Activated B cell treated with CpG ODN at 0.5 μM for 24 hours (primary cell): Measurements from ENCODE around the gene XPNPEP1. TPM values are rescaled to one million over a fixed set of nuclear protein-coding genes. Genes with fewer than 3 reads are reported as not detected.

ENCODE experiments used
- ATAC-seq: fragments of 200-7000 bp; cut with Tn5 transposase; one replicate; pipeline ENCODE4 v1.10.0; 2021; ENCODE audit warnings: low read depth, mild to moderate bottlenecking, moderate library complexity
- CTCF ChIA-PET: fragments of 350-600 bp; sonication (Branson Sonifier 250); formaldehyde crosslinking; loops from one replicate; lab custom pipeline; 2021; ENCODE audit warnings: antibody characterized with exemption; lab: Charles Lee
- POLR2A ChIA-PET: fragments of 350-600 bp; sonication (Branson Sonifier 250); formaldehyde crosslinking; loops from one replicate; lab custom pipeline; 2021; ENCODE audit warnings: antibody characterized with exemption; lab: Charles Lee
- DNase-seq: peaks from one replicate; pipeline ENCODE4 v3.0.0; 2022
- H3K27ac Mint-ChIP-seq: one replicate; pipeline ENCODE4 v1.8.0; 2020; ENCODE audit warnings: mixed read lengths
- H3K27me3 Mint-ChIP-seq: one replicate; pipeline ENCODE4 v1.8.0; 2021; ENCODE audit warnings: mixed read lengths
- H3K36me3 Mint-ChIP-seq: one replicate; pipeline ENCODE4 v1.8.0; 2021; ENCODE audit warnings: low read depth, mixed read lengths
- H3K4me1 Mint-ChIP-seq: one replicate; pipeline ENCODE4 v1.8.0; 2021; ENCODE audit warnings: mixed read lengths
- H3K4me3 Mint-ChIP-seq: one replicate; pipeline ENCODE4 v1.8.0; 2020; ENCODE audit warnings: mild to moderate bottlenecking, mixed read lengths
- H3K9me3 Mint-ChIP-seq: one replicate; pipeline ENCODE4 v1.8.0; 2020; ENCODE audit warnings: mixed read lengths
- CTCF ChIP-seq: fragments of 200-600 bp; IDR thresholded peaks from one replicate; pipeline ENCODE4 v1.8.0; 2022; ENCODE audit warnings: antibody characterized with exemption, mild to moderate bottlenecking
- intact Hi-C: fragments of 100-400 bp; cut with micrococcal nuclease; formaldehyde crosslinking; loops from one replicate; pipeline ENCODE4 v1.15.1; 2024
- total RNA-seq: library from RNA; stranded (reverse); gene quantifications from 2 replicates; pipeline ENCODE4 v1.2.3, GENCODE V29; 2022

The XPNPEP1 gene
- total RNA-seq, 1 donor from 2014 or later: 70.6 TPM

- TF ChIP-seq CTCF: no peak
- H3K4me1 Mint-ChIP-seq: peaks cover 6% of the 10 kb centered on the region
These were observed 38.9 kb upstream of the XPNPEP1 start for GRCh38 chr10:109962247-109962646.

GRCh38 chr10:109961174-109962001 lies 38.1 kb upstream of the XPNPEP1 start:
- Mint-ChIP-seq H3K9me3 (no peaks in the 10 kb centered on the region), H3K27ac (no peak overlapping the region), H3K36me3 (no peaks in the 10 kb centered on the region), H3K4me1 (peaks cover 15% of the 10 kb centered on the region), H3K4me3 (no peak overlapping the region), H3K27me3 (peaks cover 2% of the 10 kb centered on the region)
- ChIA-PET POLR2A (no interaction called here), CTCF (no interaction called here)
- DNase-seq (no peak), ATAC-seq (no peak)
- no peak for TF ChIP-seq CTCF
- intact Hi-C loops: no loop called here

More at GRCh38 chr10:109962247-109962646, 38.9 kb upstream of the XPNPEP1 start:
- CTCF ChIA-PET: no interaction called here
- POLR2A ChIA-PET: no interaction called here
- H3K27ac Mint-ChIP-seq: no peak overlapping the region
- intact Hi-C loops: no loop called here
- peaks cover 2% of the 10 kb centered on the region for H3K27me3 Mint-ChIP-seq
- H3K4me3 Mint-ChIP-seq: no peak overlapping the region
- H3K36me3 Mint-ChIP-seq: no peaks in the 10 kb centered on the region
- H3K9me3 Mint-ChIP-seq: no peaks in the 10 kb centered on the region
- no peak for DNase-seq
- ATAC-seq: no peak

GRCh38 chr10:109960682-109961081 lies 37.4 kb upstream of the XPNPEP1 start:
- DNase-seq (no peak), ATAC-seq (no peak)
- ChIA-PET POLR2A (no interaction called here), CTCF (no interaction called here)
- no peak for TF ChIP-seq CTCF
- no peak overlapping the region for H3K27ac Mint-ChIP-seq
- H3K27me3 Mint-ChIP-seq: peaks cover 2% of the 10 kb centered on the region
- no peak overlapping the region for H3K4me3 Mint-ChIP-seq
- H3K36me3 Mint-ChIP-seq: no peaks in the 10 kb centered on the region
- peaks cover 15% of the 10 kb centered on the region for H3K4me1 Mint-ChIP-seq
- intact Hi-C loops: no loop called here
- H3K9me3 Mint-ChIP-seq: no peaks in the 10 kb centered on the region

GRCh38 chr10:109959259-109960145 lies 36.2 kb upstream of the XPNPEP1 start:
- no peaks in the 10 kb centered on the region for H3K36me3 Mint-ChIP-seq
- intact Hi-C loops: no loop called here
- no peak for TF ChIP-seq CTCF

GRCh38 chr10:109958059-109958458 lies 34.7 kb upstream of the XPNPEP1 start:
- DNase-seq (no peak), ATAC-seq (no peak)
- TF ChIP-seq CTCF: no peak
- ChIA-PET POLR2A (no interaction called here), CTCF (interaction anchor here (2.1 kb wide), 1 partner anchor 74 kb away, joined by 13 read pairs; no protein-coding TSS in a partner anchor)
- H3K27me3 Mint-ChIP-seq: no peaks in the 10 kb centered on the region
- intact Hi-C loops: no loop called here
- no peaks in the 10 kb centered on the region for H3K9me3 Mint-ChIP-seq
- H3K36me3 Mint-ChIP-seq: no peaks in the 10 kb centered on the region
- peaks cover 15% of the 10 kb centered on the region for H3K4me1 Mint-ChIP-seq
- no peak overlapping the region for H3K27ac Mint-ChIP-seq
- no peak overlapping the region for H3K4me3 Mint-ChIP-seq

More at GRCh38 chr10:109959259-109960145, 36.2 kb upstream of the XPNPEP1 start:
- H3K4me1 Mint-ChIP-seq: peaks cover 15% of the 10 kb centered on the region
- H3K27ac Mint-ChIP-seq: no peak overlapping the region
- POLR2A ChIA-PET: interaction anchor here (0.7 kb wide), 1 partner anchor 674 kb away, joined by 4 read pairs; no protein-coding TSS in a partner anchor
- no peaks in the 10 kb centered on the region for H3K9me3 Mint-ChIP-seq
- ATAC-seq (no peak), DNase-seq (no peak)
- no peaks in the 10 kb centered on the region for H3K27me3 Mint-ChIP-seq
- CTCF ChIA-PET: no interaction called here
- no peak overlapping the region for H3K4me3 Mint-ChIP-seq
